HG03060 (cell line): Measurements from ENCODE around the gene RMND1.
"Not testable (repeated sequence)": the region's sequence is repeated elsewhere in the genome, so short reads cannot be mapped to it uniquely, and the experiment has no call there.

Source experiments
- ATAC-seq: cut with Tn5 transposase; IDR thresholded peaks from one replicate; pipeline ENCODE4 v1.9.1; 2021; ENCODE audit warnings: low read depth, moderate number of reproducible peaks; ENCODE audit not compliant: unreplicated experiment

The RMND1 gene

GRCh38 chr6:151452750-151453427, 963 bp upstream of the RMND1 start:
- ATAC-seq = no peak

- ATAC-seq = no peak
Measured at GRCh38 chr6:151451417-151451949, 443 bp downstream of the RMND1 start.

GRCh38 chr6:151450928-151451327, 998 bp downstream of the RMND1 start:
- ATAC-seq = not testable (repeated sequence)

GRCh38 chr6:151448623-151449022, 3.3 kb downstream of the RMND1 start:
- ATAC-seq = no peak

GRCh38 chr6:151447237-151447636, 4.7 kb downstream of the RMND1 start:
- ATAC-seq = no peak

GRCh38 chr6:151445482-151445881, 6.4 kb downstream of the RMND1 start:
- no peak for ATAC-seq

- ATAC-seq = no peak
Measured at GRCh38 chr6:151443911-151444621, 7.9 kb downstream of the RMND1 start.

- no peak for ATAC-seq
Measured at GRCh38 chr6:151443454-151443853, 8.5 kb downstream of the RMND1 start.

GRCh38 chr6:151442371-151442770, 9.6 kb downstream of the RMND1 start:
- no peak for ATAC-seq

- ATAC-seq = no peak
Measured at GRCh38 chr6:151441390-151442166, 10.3 kb downstream of the RMND1 start.

- no peak for ATAC-seq
Measured at GRCh38 chr6:151440930-151441329, 11.0 kb downstream of the RMND1 start.

GRCh38 chr6:151440498-151440897, 11.4 kb downstream of the RMND1 start:
- no peak for ATAC-seq

- ATAC-seq = no peak
Measured at GRCh38 chr6:151437401-151437800, 14.5 kb downstream of the RMND1 start.

GRCh38 chr6:151436802-151437201, 15.1 kb downstream of the RMND1 start:
- no peak for ATAC-seq

GRCh38 chr6:151436300-151436699, 15.6 kb downstream of the RMND1 start:
- ATAC-seq = no peak

- ATAC-seq = no peak
Measured at GRCh38 chr6:151434369-151434768, 17.6 kb downstream of the RMND1 start.

- ATAC-seq = no peak
Measured at GRCh38 chr6:151432651-151433050, 19.3 kb downstream of the RMND1 start.

- ATAC-seq = no peak
Measured at GRCh38 chr6:151431337-151431736, 20.6 kb downstream of the RMND1 start.

- no peak for ATAC-seq
Measured at GRCh38 chr6:151430886-151431285, 21.0 kb downstream of the RMND1 start.

GRCh38 chr6:151428093-151428735, 23.7 kb downstream of the RMND1 start:
- ATAC-seq = no peak

GRCh38 chr6:151425561-151425960, 26.4 kb downstream of the RMND1 start:
- ATAC-seq = no peak
